ENCODE data around the gene ZDHHC14.
"Not testable (repeated sequence)": the region's sequence is repeated elsewhere in the genome, so short reads cannot be mapped to it uniquely, and the experiment has no call there.

DNA sequence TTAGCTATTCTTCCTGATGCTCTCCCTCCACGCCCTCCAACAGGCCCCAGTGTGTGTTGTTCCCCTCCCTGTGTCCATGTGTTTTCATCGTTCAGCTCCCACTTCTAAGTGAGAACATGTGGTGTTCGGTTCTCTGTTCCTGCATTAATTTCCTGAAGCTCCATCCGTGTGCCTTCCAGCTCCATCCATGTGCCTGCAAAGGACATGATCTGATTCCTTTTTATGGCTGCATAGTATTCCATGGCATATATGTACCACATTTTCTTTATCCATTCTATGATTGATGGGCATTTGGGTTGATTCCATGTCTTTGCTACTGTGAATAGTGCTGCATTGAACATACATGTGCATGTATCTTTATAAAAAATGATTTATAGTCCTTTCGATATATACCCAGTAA, 27.4 kb downstream of the ZDHHC14 start:
- TF ChIP-seq, protein P1, sequence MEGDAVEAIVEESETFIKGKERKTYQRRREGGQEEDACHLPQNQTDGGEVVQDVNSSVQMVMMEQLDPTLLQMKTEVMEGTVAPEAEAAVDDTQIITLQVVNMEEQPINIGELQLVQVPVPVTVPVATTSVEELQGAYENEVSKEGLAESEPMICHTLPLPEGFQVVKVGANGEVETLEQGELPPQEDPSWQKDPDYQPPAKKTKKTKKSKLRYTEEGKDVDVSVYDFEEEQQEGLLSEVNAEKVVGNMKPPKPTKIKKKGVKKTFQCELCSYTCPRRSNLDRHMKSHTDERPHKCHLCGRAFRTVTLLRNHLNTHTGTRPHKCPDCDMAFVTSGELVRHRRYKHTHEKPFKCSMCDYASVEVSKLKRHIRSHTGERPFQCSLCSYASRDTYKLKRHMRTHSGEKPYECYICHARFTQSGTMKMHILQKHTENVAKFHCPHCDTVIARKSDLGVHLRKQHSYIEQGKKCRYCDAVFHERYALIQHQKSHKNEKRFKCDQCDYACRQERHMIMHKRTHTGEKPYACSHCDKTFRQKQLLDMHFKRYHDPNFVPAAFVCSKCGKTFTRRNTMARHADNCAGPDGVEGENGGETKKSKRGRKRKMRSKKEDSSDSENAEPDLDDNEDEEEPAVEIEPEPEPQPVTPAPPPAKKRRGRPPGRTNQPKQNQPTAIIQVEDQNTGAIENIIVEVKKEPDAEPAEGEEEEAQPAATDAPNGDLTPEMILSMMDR (IDR thresholded peaks at IDR 0.05) = not testable (repeated sequence)
- TF ChIP-seq POLR2AphosphoS5 (IDR thresholded peaks at IDR 0.05; ENCODE audit: insufficient read depth in 1 of 2, low read depth in 1 of 2) = not testable (repeated sequence)

Data from vagina (tissue), 2 donors.